NCI-H524 treated with DMSO at 0.1 percent for 48 hours (cell line): ENCODE data around the gene CEBPA.

ENCODE experiments used
- DNase-seq: peaks from one replicate; lab custom pipeline; 2025; lab: John Stamatoyannopoulos, UW

The CEBPA gene

GRCh38 chr19:33287438-33287837, 14.9 kb downstream of the CEBPA start:
- DNase-seq = no peak

- no peak for DNase-seq
Measured at GRCh38 chr19:33286899-33287298, 15.4 kb downstream of the CEBPA start.

DNA sequence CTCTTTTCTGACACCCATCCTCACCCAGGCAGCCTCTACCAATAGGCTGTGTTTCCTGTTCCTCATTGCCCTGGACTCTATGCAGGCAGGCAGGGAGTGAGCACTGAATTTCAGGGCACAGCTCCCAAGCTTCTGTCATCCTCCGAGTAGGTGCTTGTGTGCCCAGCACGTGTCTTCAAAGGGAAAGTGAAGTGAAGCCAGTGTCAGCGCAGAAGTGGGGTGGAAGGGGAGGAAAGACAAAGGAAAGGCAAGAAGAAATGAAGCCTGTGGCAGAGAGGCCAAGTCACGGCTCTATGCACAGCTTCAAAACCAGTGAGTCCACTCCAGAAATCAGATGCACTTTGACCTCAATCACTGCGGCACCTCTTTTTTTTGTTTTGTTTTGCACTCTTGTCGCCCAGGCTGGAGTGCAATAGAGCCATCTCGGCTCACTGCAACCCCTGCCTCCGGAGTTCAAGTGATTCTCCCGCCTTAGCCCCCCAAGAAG, 16.9 kb downstream of the CEBPA start:
- DNase-seq = no peak

DNA sequence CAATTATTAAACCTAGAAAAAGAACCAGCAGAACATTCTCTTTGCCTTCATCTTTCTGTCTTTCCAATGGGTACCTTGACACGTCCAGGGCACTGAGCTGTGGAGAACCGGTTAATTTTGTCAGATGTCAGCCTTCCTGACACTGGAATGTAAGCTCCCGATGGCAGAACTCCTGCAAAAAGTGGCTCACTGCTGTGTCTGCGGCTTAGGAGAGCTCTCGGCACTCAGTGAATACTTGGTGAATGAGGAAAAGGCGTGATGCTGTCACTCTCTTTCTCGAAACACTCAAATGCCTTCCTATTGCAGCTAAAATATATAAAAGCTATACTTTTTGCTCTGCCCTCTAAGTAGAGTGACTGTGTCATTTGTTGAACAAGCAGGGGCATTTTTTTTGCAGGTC, 17.6 kb downstream of the CEBPA start:
- DNase-seq = no peak

DNA sequence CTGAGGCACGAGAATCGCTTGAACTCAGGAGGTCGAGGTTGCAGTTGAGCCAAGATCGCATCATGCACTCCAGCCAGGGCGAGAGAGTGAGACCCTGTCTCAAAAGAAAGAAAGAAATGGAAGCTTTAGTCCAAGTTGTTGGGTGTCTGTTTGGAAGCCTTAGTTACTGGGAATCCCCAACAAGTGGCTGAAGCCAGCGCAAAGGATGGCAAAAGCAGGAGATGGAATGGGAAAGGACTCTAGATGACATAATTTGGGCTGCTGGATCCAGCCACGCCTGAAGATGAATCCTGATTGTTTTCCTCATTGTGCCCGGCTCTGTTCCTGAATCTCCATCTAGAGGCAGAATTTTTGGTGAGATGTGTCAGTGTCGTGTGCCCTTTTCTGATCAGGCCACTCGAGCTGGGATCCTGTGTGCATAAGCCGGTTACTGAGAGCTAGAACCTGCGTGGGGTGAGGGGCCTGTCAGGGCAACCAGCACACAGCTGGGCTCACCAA, 18.1 kb downstream of the CEBPA start:
- no peak for DNase-seq

- DNase-seq = no peak
Measured at GRCh38 chr19:33283589-33283988, 18.7 kb downstream of the CEBPA start.

DNA sequence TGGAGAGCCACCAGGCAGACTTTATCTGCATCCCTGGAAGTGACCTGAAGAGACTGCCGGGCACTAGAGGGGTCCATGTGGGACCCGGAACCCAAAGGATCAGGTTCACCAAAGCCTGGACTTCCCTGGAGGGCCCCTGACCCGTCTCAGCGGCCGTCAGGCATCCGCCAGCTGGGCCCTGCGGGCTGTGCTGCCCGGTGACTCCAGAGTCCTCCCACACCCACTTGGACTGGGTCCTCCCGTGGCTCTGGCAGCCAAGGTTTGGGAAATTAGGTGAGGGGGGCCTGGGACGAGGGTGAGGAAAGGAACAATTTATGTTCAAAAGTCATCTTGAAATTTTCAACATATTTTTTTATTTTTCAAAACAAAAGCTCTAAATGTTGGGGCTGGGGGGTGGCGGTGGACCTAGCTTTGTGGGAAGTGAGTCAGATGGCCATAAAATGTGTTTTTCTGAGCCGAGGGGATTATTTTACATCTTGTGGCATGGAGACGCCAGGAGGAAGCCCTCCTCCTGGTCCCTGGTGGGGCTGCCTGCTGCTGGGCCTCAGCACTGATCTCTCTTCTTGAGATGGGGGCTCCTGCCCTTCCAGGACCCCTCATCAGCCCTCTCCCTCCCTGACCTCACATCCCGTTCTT, 20.2 kb downstream of the CEBPA start:
- DNase-seq = no peak

GRCh38 chr19:33281296-33281926, 20.9 kb downstream of the CEBPA start:
- DNase-seq = no peak

GRCh38 chr19:33280351-33280921, 21.9 kb downstream of the CEBPA start:
- DNase-seq = no peak

DNA sequence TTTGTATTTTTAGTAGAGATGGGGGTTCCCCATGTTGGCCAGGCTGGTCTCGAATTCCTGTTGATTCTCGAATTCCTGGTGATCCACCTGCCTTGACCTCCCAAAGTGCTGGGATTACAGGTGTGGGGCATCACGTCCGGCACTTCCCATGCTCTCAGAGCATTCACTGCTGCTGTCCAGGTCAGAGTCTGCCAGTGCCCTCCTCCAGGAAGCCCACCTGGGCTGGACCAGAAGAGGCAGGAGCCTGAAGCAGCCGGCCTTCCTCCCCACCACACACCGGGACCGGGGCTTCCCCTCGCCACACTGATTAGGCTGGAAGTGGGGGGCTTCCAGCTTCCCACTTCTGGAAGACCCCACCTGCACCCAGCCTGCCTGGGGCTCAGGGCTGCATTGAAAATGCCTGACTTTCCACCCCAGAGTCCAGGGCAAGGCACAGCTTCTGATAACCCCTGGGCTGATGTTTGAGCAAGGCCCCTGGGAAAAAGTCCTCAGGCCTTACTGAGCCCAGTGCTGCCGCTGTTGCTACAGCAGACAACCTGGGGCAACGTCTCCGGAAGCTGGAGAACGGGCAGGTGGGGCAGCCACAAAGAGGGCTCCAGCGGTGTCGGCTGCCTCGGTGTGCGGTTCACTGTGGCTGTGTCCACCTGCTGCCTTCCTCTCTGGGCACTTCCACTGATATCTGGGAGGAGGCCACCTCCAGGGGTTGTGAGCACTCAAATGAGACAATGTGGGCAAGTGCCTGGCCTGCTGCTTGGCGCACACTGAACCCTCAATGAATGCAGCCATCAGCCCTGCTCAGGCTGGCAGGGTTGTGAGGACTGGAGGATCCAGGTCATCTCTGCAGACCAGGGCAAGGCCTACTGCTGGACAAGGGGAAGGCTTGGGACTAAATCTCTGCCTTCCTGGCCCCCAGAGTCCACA, 22.6 kb downstream of the CEBPA start:
- DNase-seq = no peak

- DNase-seq = no peak
Measured at GRCh38 chr19:33278403-33279269, 23.7 kb downstream of the CEBPA start.

- no peak for DNase-seq
Measured at GRCh38 chr19:33278023-33278402, 24.3 kb downstream of the CEBPA start.

- no peak for DNase-seq
Measured at GRCh38 chr19:33277434-33277833, 24.9 kb downstream of the CEBPA start.

DNA sequence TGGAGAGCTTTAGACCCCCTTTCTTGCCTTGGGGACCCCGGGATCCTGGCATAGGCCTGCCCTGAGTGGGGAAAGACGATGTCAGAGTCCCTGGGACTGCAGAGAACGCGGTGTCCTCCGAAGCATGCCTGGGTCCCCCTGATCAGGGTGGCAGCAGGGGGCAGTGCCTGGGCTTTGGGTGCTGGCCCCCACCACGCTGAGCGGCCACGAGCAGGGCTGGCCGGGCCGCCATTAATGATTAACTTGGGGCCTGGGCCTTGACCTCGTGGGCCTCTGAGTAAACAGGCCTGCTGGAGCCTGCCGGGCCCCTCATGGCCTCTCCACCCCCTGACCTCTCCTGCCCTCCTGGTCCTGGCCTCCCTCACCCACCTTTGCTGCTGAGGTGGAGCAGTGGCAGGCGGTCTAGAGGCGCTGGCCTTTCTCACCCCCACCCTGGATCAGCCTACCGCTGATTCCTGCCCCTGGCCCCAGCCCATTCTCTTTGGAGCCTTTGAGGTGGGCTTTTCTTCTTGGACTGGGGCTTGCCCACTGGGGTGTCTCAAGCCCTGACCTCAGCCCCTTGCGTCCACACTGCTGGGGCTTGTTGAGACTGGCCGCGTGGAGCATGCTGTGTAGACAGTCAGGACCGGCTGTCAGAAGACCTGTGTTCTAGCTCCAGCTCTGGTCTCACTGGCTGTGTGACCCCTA, 26.3 kb downstream of the CEBPA start:
- DNase-seq = no peak

- DNase-seq = no peak
Measured at GRCh38 chr19:33275559-33275932, 26.8 kb downstream of the CEBPA start.

GRCh38 chr19:33274663-33275558, 27.4 kb downstream of the CEBPA start:
- DNase-seq = no peak

- DNase-seq = no peak
Measured at GRCh38 chr19:33273881-33274662, 28.3 kb downstream of the CEBPA start.

- no peak for DNase-seq
Measured at GRCh38 chr19:33273065-33273736, 29.1 kb downstream of the CEBPA start.
